HepG2 (cell line): ENCODE data around the gene SRD5A1. TPM values are rescaled to one million over a fixed set of nuclear protein-coding genes. Genes with fewer than 3 reads are reported as not detected.

Experiments used
- ATAC-seq: fragments of 200-7000 bp; cut with Tn5 transposase; 3 replicates; pipeline ENCODE4 v1.9.1; 2020; ENCODE audit warnings: mild to moderate bottlenecking, moderate library complexity
- BruUV-seq: library from RNA; stranded (reverse); fragments of 400-500 nt; replicated peaks from 2 replicates; lab custom pipeline; 2021; lab: Mats Ljungman, UMichigan
- CTCF ChIA-PET: fragments of 300-600 bp; formaldehyde crosslinking; extraction: SDS; loops from one replicate; lab custom pipeline; 2021; ENCODE audit warnings: low total read pairs, inconsistent platforms, low intra/inter-chr PET ratio; lab: Yijun Ruan, JAX
- POLR2A ChIA-PET: fragments of 350-600 bp; sonication (Branson Sonifier 250); formaldehyde crosslinking; loops from one replicate; lab custom pipeline; 2020; ENCODE audit warnings: antibody characterized with exemption, inconsistent platforms; lab: Yijun Ruan, JAX
- DNase-seq: peaks from one replicate; pipeline ENCODE4 v3.0.0-alpha.2; 2015; ENCODE audit warnings: low spot score
- FAIRE-seq: peaks from 3 replicates; lab custom pipeline; 2011; peaks lifted over from hg19 to GRCh38; lab: Jason Lieb, UNC
- H2AFZ ChIP-seq: one replicate; pipeline ENCODE4 v1.6.1; 2011; ENCODE audit warnings: low read length, inconsistent platforms
- H3K27ac ChIP-seq: fragments of 300-600 bp; 3 replicates; pipeline ENCODE4 v1.8.0; 2011; ENCODE audit warnings: mixed run types, mild to moderate bottlenecking, mixed read lengths, low read length, inconsistent platforms; ENCODE audit not compliant: insufficient read depth; ENCODE audit errors: extremely low read length
- H3K27me3 ChIP-seq, 2 experiments: fragments of 200-600 bp in 1 of 2; 2 replicates in 1 of 2; 3 replicates in 1 of 2; pipeline versions ENCODE4 v1.6.0 to v1.8.0; 2011; ENCODE audit warnings: low read length in 2 of 2, mild to moderate bottlenecking in 2 of 2, moderate library complexity in 2 of 2, inconsistent platforms in 1 of 2; ENCODE audit not compliant: insufficient read depth in 2 of 2, control insufficient read depth in 1 of 2
- H3K36me3 ChIP-seq, 2 experiments: fragments of 200-600 bp in 1 of 2; replicated peaks in 1 of 2; 2 replicates in 1 of 2; 3 replicates in 1 of 2; pipeline versions ENCODE4 v1.5.1 to v1.8.0; 2011; ENCODE audit warnings: low read length in 2 of 2, inconsistent platforms in 1 of 2; ENCODE audit not compliant: insufficient read depth in 2 of 2, control insufficient read depth in 1 of 2
- H3K4me1 ChIP-seq: 2 replicates; pipeline ENCODE4 v1.5.1; 2012; ENCODE audit warnings: low read length, inconsistent platforms; ENCODE audit not compliant: insufficient read depth
- H3K4me2 ChIP-seq: 2 replicates; pipeline ENCODE4 v1.6.0; 2011; ENCODE audit warnings: low read depth, low read length, inconsistent platforms
- H3K4me3 ChIP-seq, 3 experiments: fragments of 200-600 bp in 1 of 3; sonication (generic), shearing (Covaris generic) in 1 of 3; replicated peaks in 1 of 3; 2 replicates each; pipeline ENCODE4 v1.5.1; 2011 to 2016; ENCODE audit warnings: low read length in 3 of 3, inconsistent platforms in 2 of 3, low read depth in 2 of 3, mild to moderate bottlenecking in 2 of 3, control low read depth in 1 of 3, mixed read lengths in 1 of 3; ENCODE audit not compliant: insufficient read depth in 1 of 3
- H3K79me2 ChIP-seq: one replicate; pipeline ENCODE4 v1.6.1; 2011; ENCODE audit warnings: low read length, inconsistent platforms; ENCODE audit not compliant: insufficient read depth
- H3K9ac ChIP-seq: 2 replicates; pipeline ENCODE4 v1.6.0; 2011; ENCODE audit warnings: mild to moderate bottlenecking, low read depth, low read length, inconsistent platforms; ENCODE audit not compliant: insufficient read depth
- H3K9me3 ChIP-seq: 2 replicates; pipeline ENCODE4 v1.5.1; 2012; ENCODE audit warnings: mild to moderate bottlenecking, low read length
- H4K20me1 ChIP-seq: 2 replicates; pipeline ENCODE4 v1.6.0; 2011; ENCODE audit warnings: inconsistent platforms, mild to moderate bottlenecking, low read length, moderate library complexity; ENCODE audit not compliant: insufficient read depth
- ARNT2 ChIP-seq: sonication (generic); formaldehyde crosslinking; IDR thresholded peaks from 2 replicates; pipeline ENCODE4 v1.8.0; 2022; ENCODE audit warnings: mild to moderate bottlenecking, low read depth, missing genetic modification reagents, moderate library complexity
- FOXO4 ChIP-seq: sonication (generic); formaldehyde crosslinking; conservative IDR thresholded peaks from 2 replicates; pipeline ENCODE4 v1.8.1; 2023; ENCODE audit warnings: missing genetic modification reagents
- MAFF ChIP-seq: IDR thresholded peaks from 2 replicates; pipeline ENCODE4 v1.6.1; 2011; ENCODE audit warnings: low read depth, low read length, improper control_type of control experiment
- RBFOX2 ChIP-seq: fragments of 200-400 bp; formaldehyde crosslinking; IDR thresholded peaks from 2 replicates; pipeline ENCODE4 v1.6.1; 2017; ENCODE audit warnings: low read depth, mild to moderate bottlenecking, low read length
- SNAPC4 ChIP-seq: sonication (generic); formaldehyde crosslinking; IDR thresholded peaks from 2 replicates; pipeline ENCODE4 v1.4.0; 2020; ENCODE audit warnings: mild to moderate bottlenecking, missing genetic modification reagents
- ZC3H13 ChIP-seq: sonication (generic); formaldehyde crosslinking; IDR thresholded peaks from 2 replicates; pipeline ENCODE4 v1.8.1; 2023; ENCODE audit warnings: mild to moderate bottlenecking, missing genetic modification reagents, moderate library complexity
- ZNF260 ChIP-seq: sonication (generic); formaldehyde crosslinking; IDR thresholded peaks from 2 replicates; pipeline ENCODE4 v1.4.0; 2020; ENCODE audit warnings: missing genetic modification reagents, low read depth, mild to moderate bottlenecking, borderline replicate concordance
- ZNF263 ChIP-seq: sonication (generic); formaldehyde crosslinking; IDR thresholded peaks from 2 replicates; pipeline ENCODE4 v1.4.0; 2020; ENCODE audit warnings: missing genetic modification reagents
- ZNF34 ChIP-seq: sonication (generic); formaldehyde crosslinking; IDR thresholded peaks from 2 replicates; pipeline ENCODE4 v1.4.0; 2020; ENCODE audit warnings: mild to moderate bottlenecking, missing genetic modification reagents, borderline replicate concordance
- ZNF569 ChIP-seq: sonication (generic); formaldehyde crosslinking; IDR thresholded peaks from 2 replicates; pipeline ENCODE4 v1.5.0; 2020; ENCODE audit warnings: mild to moderate bottlenecking, missing genetic modification reagents, moderate library complexity, borderline replicate concordance
- ZNF687 ChIP-seq: sonication (generic); formaldehyde crosslinking; IDR thresholded peaks from 2 replicates; pipeline ENCODE4 v1.5.1; 2020; ENCODE audit warnings: mild to moderate bottlenecking, missing genetic modification reagents, moderate library complexity
- ZNF709 ChIP-seq: sonication (generic); formaldehyde crosslinking; IDR thresholded peaks from 2 replicates; pipeline ENCODE4 v1.5.0; 2020; ENCODE audit warnings: mild to moderate bottlenecking, missing genetic modification reagents
- WGBS: methylation state at CpG from one replicate; pipeline ENCODE4 v1.1.6; 2017; ENCODE audit warnings: low lambda C conversion rate; 5-methylcytosine and 5-hydroxymethylcytosine counted together
- in situ Hi-C: cut with HindIII; loops from 2 replicates; pipeline ENCODE4 v1.10.0; 2017; ENCODE audit warnings: low pct_unique_long_range_greater_than_20kb; ENCODE audit not compliant: extremely low pct_ligation_motif_present
- intact Hi-C: fragments of 100-400 bp; cut with micrococcal nuclease; formaldehyde crosslinking; loops from one replicate; pipeline ENCODE4 v1.10.0; 2022; ENCODE audit not compliant: unreplicated experiment
- polyA plus RNA-seq, 8 experiments: library from polyadenylated mRNA; depleted of rRNA in 3 of 8; stranded (reverse) in 7 of 8; unstranded in 1 of 8; fragments of >200 nt; fragmentation: Illumina TruSeq in 4 of 8; extraction: Trizol in 4 of 8; gene quantifications; 2 replicates each; pipeline versions ENCODE4 v1.2.1 to v1.2.3, GENCODE V29; 2011 to 2016; ENCODE audit warnings: low read depth in 4 of 8, missing spikeins in 1 of 8, mixed read lengths in 1 of 8; ENCODE audit not compliant: insufficient read depth in 1 of 8
- total RNA-seq, 5 experiments: library from RNA; depleted of rRNA; stranded (reverse); fragments of >200 nt; fragmentation: Illumina TruSeq; extraction: Trizol; gene quantifications; 2 replicates each; pipeline ENCODE4 v1.2.3, GENCODE V29; 2016; ENCODE audit warnings: low read depth in 1 of 5

SRD5A1 gene
- total and polyA plus RNA-seq, 2 of the 13 experiments (the other 11 are each of a cell fraction or from before 2014, with no cell fraction given): 6.1 to 9.9 TPM

GRCh38 chr5:6714226-6715041 lies 81.2 kb downstream of the SRD5A1 start:
- FAIRE-seq (no peak), DNase-seq (no peak), ATAC-seq (no peak)
- H3K9me3 ChIP-seq: no peaks in the 10 kb centered on the region
- POLR2A ChIA-PET: no interaction called here
- WGBS: 0% methylated on average over 5 of the region's 99 CpGs
- in situ Hi-C loops: loop anchor here (5.0 kb wide), 1 partner anchor 82 kb away; the partner anchor contains the start of genes NSUN2 and SRD5A1
- peaks cover 66% of the 10 kb centered on the region for H3K4me1 ChIP-seq
- H3K27me3 ChIP-seq: no peaks in the 10 kb centered on the region; a peak in 1 of 5 replicates
- H3K4me3 ChIP-seq: peak overlapping the region; percentile 75 to 92 (median 80)
- CTCF ChIA-PET: no interaction called here
- intact Hi-C loops: loop anchor here (1.0 kb wide), 1 partner anchor 31 kb away; no protein-coding TSS in a partner anchor
- peaks cover 47% of the 10 kb centered on the region for H4K20me1 ChIP-seq
- no peak overlapping the region for H3K27ac ChIP-seq
- H3K4me2 ChIP-seq: peak overlapping the region; percentile 92
- peaks cover 51% of the 10 kb centered on the region for H3K79me2 ChIP-seq
- no TSS peak for BruUV-seq
- H2AFZ ChIP-seq: no peak overlapping the region
- peaks cover 2 to 16% of the 10 kb centered on the region in 2 experiments; a peak in 4 of 5 replicates for H3K36me3 ChIP-seq
- H3K9ac ChIP-seq: peak overlapping the region; percentile 74
- TF ChIP-seq ZNF34 (CRISPR knock-in tag) (no peak), ARNT2 (CRISPR knock-in tag) (no peak), RBFOX2 (0 out of 2 replicates have a peak, but pooled peaks have one; percentile 27), ZNF569 (CRISPR knock-in tag) (no peak), ZNF709 (CRISPR knock-in tag) (no peak), ZNF687 (CRISPR knock-in tag) (peak; percentile 34), FOXO4 (CRISPR knock-in tag) (0 out of 2 replicates have a peak, but pooled peaks have one; percentile 47), ZNF260 (CRISPR knock-in tag) (no peak), ZNF263 (0 out of 2 replicates have a peak, but pooled peaks have one; percentile 11), SNAPC4 (CRISPR knock-in tag) (no peak), ZC3H13 (CRISPR knock-in tag) (no peak), MAFF (no peak)
